Ecto neural progenitor cell (in vitro differentiated cells): ENCODE results near the gene PRR5.
"Not testable (repeated sequence)": the region's sequence is repeated elsewhere in the genome, so short reads cannot be mapped to it uniquely, and the experiment has no call there.

Experiments used
- DNase-seq: peaks from one replicate; pipeline ENCODE4 v3.0.0-alpha.2; 2018; ENCODE audit warnings: low spot score

Gene PRR5

DNA sequence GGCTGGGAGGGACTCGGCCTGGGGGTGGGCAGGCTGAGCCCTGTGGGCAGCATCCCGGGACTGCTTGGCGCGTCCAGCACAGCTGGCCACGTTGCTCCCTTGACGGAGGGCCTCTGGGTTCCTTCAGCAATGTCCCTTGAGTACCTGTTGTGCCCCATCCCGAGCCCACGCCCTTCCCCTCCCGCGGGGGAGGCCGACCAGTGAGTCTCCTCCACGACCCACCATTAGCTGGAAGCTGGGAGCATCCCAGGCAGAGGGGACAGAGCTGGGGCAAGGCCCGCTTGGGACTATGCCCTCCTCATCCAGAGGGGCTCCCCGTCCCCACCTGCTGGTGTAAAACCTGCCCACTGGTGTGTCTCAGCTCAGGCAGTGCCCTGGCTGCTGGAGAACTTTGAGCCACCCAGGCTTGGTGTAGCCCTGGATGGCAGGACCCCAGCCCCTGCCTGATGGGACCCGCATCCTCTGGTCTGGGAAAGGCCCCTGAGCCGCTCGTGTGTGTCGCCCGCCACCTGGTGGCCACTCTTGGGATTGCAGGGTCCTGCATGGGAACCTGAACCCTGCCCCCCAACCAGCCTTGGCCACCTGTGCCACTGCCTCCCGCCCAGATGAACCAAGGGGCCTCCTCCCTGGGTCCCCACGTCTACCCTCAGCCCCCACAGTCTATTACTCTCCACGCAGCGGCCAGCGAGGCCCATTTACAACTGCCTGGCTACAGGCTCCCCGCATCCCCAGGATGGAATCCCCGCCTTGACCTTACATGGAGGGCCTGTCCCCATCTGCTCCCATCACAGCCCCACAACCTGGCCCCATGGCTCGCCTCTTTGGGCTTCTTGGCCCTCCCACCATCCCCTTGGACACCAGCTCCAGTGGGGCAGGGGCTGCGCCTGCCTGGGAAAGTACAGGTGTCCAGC is 33.8 kb downstream of the PRR5 start:
- DNase-seq = peak; percentile 92

- DNase-seq = no peak
Observed at GRCh38 chr22:44736581-44737405, 34.8 kb downstream of the PRR5 start.

DNA sequence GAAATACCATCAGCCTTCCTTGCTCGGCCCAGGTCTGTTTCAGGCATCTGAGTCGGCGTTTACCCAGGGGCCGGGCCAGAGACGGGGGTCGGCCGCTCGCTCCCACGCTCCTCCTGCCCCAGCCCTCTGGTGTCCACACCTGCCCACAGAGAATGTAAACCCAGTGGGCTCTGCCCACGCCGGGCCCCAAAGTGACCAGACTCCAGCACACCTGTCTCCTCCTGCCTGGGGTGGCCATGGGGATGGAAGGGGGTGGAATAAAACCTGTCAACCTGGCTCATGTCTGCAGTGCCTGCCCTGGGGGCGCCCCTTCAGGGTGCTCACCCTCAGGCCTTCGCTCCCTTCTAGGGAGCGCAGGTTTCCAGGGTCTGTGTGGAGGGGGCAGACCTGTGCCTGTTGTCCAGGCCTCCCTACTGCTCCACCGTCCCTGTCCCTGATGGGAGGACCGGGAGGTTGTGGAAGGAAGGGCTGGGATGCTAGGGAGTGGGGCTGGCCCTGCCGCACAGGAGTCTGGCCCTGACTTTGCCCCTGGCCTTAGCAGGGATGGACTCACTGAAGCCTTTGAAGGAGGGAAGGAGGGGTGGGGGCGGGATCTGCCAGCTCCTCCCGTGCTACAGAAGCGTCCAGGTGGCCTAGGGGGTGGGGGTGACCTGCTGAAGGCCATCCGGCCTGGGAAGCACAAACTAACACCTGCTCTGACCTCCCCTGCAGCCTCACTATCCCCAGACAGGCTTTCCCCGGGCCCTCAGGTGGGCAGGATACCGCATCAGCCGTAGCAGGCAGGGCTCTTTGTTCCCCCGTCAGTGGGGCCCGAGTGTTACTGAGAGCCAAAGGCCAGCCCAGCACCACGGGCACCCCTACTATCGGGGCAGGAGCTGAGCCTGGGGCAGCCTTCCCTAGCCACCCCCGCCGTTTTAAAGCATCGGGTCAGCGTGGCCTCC is 35.7 kb downstream of the PRR5 start:
- DNase-seq = no peak

- no peak for DNase-seq
Observed at GRCh38 chr22:44738347-44738715, 36.3 kb downstream of the PRR5 start.

GRCh38 chr22:44739024-44739423 is 37.0 kb downstream of the PRR5 start:
- DNase-seq = no peak

GRCh38 chr22:44739666-44740065 is 37.7 kb downstream of the PRR5 start:
- not testable (repeated sequence) for DNase-seq

DNA sequence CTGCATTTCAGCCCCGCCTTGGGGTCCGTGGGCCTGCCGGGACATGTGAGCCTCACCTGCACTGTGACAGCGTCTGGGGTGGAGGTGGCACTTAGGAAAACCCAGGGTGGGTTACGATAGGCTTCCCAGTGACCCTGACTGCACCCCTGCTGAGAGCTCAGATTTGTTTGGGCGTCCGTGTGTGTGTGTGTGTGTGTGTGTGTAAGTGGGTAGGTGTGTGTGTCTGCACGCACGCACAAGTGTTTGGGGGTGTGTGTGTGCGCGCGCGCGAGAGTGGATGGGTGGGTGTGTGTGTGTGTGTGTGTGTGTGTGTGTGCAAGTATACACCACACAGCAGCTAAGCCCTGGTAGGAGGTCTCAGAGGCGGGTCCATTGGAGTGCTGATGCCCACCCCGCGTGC is 38.3 kb downstream of the PRR5 start:
- no peak for DNase-seq

DNA sequence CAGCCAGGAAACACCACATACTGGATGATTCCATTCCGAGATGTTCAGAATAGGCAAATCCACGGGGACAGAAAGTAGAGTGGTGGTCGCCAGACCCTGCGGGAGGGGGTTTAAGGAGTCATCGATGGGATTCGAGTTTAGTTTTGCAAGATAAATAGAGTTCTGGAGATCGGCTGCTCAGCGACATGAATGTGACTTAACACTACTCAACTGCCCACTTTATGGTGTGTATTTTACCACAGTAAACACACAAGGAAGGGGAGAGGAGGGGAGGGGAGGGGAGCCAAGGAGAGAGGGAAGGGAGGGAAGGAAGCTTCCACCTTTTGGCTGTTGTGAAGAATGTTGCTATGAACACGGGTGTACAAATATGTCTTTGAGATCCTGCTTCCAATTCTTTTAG is 39.9 kb downstream of the PRR5 start:
- DNase-seq = no peak

- DNase-seq = no peak
Observed at GRCh38 chr22:44743247-44743646, 41.2 kb downstream of the PRR5 start.

DNA sequence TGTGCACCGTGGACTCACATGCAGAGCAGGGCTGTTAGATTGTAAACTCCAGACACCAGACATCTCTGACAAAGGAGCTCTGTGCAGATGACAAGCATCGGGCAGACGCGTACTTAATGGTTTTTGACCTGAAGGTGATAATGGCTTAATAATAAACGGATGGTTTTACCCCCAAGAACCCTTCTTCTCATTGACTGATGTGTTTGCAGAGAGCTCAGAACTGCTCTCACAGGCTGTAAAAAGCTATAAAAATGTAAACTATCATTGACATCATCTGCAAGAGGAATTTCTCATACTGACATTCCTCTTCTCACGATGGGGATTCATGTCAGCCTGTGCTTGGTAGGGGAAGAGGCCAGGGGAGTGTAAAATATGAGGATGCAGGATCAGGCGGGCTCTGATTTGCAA is 41.8 kb downstream of the PRR5 start:
- no peak for DNase-seq

- DNase-seq = no peak
Observed at GRCh38 chr22:44745853-44746789, 44.1 kb downstream of the PRR5 start.

DNA sequence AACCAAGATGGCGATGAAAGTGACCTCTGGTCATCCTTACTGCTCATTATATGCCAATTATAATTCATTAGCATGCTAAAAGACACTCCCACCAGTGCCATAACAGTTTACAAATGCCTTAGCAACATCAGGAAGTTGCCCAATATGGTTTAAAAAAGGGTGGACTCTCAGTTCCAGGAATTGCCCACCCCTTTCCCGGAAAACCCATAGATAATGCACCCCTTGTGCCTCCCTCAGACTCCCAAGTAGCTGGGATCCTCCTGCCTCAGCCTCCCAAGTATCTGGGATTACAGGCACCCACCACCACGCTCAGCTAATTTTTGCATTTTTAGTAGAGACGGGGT is 45.8 kb downstream of the PRR5 start:
- not testable (repeated sequence) for DNase-seq

DNA sequence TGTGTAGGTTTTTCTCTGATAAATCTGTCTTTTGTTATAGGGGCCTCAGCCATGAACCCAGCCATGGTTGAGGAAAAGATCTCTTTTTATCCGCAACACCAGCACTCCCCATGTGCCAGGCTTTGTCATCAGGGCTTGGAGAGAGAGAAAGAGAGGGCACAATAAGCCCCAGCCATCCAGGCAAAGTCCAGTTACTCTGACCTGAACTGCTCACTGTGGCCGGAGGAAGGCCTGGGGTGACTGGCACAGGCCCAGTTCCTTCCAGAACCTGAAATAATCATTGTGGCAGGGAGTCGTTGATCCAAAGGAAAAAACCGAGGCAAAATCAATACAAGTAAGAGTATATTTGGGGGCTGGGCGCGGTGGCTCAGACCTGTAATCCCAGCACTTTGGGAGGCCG is 46.5 kb downstream of the PRR5 start:
- no peak for DNase-seq

DNA sequence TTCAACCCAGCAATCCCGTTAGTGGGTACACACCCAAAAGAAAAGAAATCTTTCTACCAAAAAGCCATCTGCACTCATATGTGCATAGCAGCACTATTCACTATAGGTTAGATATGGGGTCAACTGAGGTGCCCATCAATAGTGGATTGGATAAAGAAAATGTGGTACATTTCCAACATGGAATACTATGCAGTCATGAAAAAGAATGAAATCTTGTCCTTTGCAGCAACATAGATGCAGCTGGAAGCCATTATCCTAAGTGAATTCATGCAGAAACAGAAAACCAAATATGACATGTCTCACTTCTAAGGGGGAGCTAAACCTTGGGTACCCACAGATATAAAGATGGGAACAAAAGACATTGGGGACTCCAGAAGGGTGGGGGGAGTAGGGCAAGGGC is 48.5 kb downstream of the PRR5 start:
- no peak for DNase-seq

DNA sequence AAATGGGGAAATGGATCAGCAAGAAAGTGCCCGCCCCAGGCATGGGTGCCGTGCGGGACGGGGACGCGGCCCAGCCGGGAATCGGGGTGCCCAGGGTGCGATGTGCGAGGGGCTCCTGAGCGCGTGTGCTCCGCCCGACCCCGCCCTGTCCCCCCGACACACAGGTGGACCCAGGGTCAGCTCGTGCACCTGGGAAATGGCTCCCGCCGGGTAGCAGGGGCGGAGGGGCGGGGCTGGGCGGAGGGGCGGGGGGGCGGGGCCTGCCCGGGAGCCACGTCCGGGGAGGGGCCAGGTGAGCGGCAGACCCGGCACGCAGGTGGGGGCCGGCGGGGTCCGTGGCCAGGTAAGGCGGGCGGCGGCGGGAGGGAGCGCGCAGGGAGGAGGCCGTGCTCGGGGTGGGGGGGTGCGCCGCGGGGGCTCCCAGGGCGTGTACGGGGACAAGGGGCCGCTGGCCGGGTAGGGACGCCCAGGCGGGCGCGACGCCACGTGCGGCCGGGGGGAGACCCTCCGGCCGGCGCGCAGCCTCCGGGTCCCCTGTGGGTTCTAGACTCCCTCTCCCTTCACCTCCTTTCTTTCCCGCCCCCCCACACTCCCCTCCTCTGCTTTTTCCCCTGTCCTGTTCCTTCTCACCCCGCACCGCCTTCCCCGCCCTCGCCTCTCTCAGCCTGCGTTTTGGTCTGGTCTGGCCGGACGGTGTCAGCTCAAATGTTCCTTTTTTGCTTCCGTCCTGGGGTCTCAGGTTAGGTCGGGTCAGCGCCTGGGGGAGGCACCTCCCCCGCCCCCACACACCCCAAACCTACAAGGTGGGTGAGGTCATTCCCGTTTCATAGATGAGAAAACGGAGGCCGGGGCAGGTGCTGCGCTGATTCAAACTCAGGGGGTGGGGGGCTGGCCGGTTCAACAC is 50.5 kb downstream of the PRR5 start, which contains the start of gene ARHGAP8:
Gene ARHGAP8 (plus strand): TSS at position 291 of the 904 bp plus-strand sequence. CDS start 33,953 bp downstream, outside the sequence.
- peak; percentile 56 for DNase-seq

GRCh38 chr22:44753189-44754042 is 51.4 kb downstream of the PRR5 start:
- peak; percentile 43 for DNase-seq

- DNase-seq = no peak
Observed at GRCh38 chr22:44754998-44755397, 53.0 kb downstream of the PRR5 start.

DNA sequence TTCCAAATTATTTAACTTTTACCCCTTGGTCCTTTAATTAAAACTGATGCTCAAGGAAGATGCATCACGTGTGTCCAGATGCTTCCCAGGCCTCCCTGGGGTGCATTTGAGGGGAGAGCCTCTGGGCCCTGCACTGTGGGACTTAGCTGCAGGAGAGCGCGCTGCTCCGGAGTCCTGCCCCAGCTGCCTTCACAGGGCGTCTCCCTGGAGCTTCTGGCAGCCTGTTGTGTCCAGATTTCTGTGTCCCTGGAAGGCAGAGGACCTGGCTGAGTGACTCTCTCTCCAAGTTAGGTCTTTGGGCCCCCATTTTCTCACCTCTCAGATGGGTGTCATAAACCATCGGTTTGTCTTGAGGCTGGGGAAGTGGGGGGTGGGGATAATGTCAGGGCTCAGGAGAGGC is 53.4 kb downstream of the PRR5 start:
- no peak for DNase-seq

DNA sequence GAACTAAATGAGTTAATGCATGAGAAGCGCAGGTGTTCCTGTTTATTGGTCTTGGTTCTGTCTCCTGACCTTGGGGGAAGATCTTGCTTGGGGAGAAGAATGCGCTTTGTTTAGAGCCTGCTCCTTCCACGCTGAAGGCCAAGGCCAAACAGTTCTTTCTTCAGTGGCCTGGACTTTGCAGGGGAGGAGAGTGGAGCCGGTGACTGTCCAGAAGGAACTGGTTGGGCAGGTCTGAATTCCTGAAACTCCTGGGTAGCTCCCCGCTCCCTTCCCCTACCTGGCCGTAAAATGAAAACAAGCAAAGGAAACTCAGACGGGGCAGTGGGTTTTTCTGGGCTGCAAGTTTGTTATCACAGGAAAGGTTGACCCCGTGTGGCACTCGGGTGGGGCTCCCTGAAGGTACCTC is 54.0 kb downstream of the PRR5 start:
- DNase-seq = no peak
